Thymus (tissue), 11 donors: ENCODE results near the gene TCEANC. TPM values are rescaled to one million over a fixed set of nuclear protein-coding genes. Genes with fewer than 3 reads are reported as not detected.

ENCODE experiments used
- DNase-seq, 9 donors: peaks; one replicate each; pipeline ENCODE4 v3.0.0-alpha.2; 2013; ENCODE audit warnings: low spot score in 9 of 9, low read depth in 6 of 9, missing footprints in 1 of 9
- H3K27ac ChIP-seq, 2 donors: one replicate each; pipeline ENCODE4 v1.5.1; 2013; ENCODE audit warnings: control low read depth in 1 of 2, low read depth in 1 of 2, low read length in 1 of 2, mild to moderate bottlenecking in 1 of 2, moderate library complexity in 1 of 2
- H3K27me3 ChIP-seq, 2 donors: one replicate each; pipeline ENCODE4 v1.5.1; 2013; ENCODE audit warnings: low read length in 1 of 2; ENCODE audit not compliant: control insufficient read depth in 2 of 2, insufficient read depth in 1 of 2
- H3K36me3 ChIP-seq, 2 donors: one replicate each; pipeline ENCODE4 v1.5.1; 2013; ENCODE audit warnings: low read length in 1 of 2, mild to moderate bottlenecking in 1 of 2, moderate library complexity in 1 of 2; ENCODE audit not compliant: control insufficient read depth in 2 of 2, insufficient read depth in 2 of 2
- H3K4me1 ChIP-seq, 2 donors: one replicate each; pipeline ENCODE4 v1.5.1; 2013; ENCODE audit warnings: low read length in 2 of 2; ENCODE audit not compliant: control insufficient read depth in 2 of 2, insufficient read depth in 2 of 2
- H3K4me3 ChIP-seq, 2 donors: one replicate each; pipeline ENCODE4 v1.5.1; 2013; ENCODE audit warnings: low read length in 2 of 2, control low read depth in 1 of 2, mild to moderate bottlenecking in 1 of 2
- H3K9me3 ChIP-seq, 2 donors: one replicate each; pipeline ENCODE4 v1.5.1; 2013; ENCODE audit warnings: low read length in 1 of 2, mild to moderate bottlenecking in 1 of 2; ENCODE audit not compliant: control insufficient read depth in 2 of 2, insufficient read depth in 1 of 2
- WGBS: extraction: QIAGEN DNeasy Blood & Tissue Kit; methylation state at CpG from one replicate; pipeline ENCODE4 v1.1.7; 2013; 5-methylcytosine and 5-hydroxymethylcytosine counted together
- polyA plus RNA-seq: library from polyadenylated mRNA; stranded (reverse); fragments of 200-250 nt; gene quantifications from one replicate; pipeline ENCODE4 v1.2.3, GENCODE V29; 2013
- total RNA-seq: library from RNA; stranded (reverse); fragments of 120-200 nt; gene quantifications from one replicate; pipeline ENCODE4 v1.2.4, GENCODE V29; 2013
- donor health status: healthy.

The TCEANC gene
- total and polyA plus RNA-seq, 2 donors, result 6.9 to 9.2 TPM

GRCh38 chrX:13684361-13684760 lies 31.4 kb downstream of the TCEANC start:
- Histone ChIP-seq H3K36me3 (no peaks in the 10 kb centered on the region), H3K4me1 (peaks cover 0 to 3% of the 10 kb centered on the region in 2 donors), H3K27me3 (peaks cover 0 to 9% of the 10 kb centered on the region in 2 donors), H3K9me3 (no peaks in the 10 kb centered on the region), H3K4me3 (no peak overlapping the region), H3K27ac (no peak overlapping the region)
- no peak for DNase-seq
- 97% methylated on average over 4 of the region's 4 CpGs for WGBS

DNA sequence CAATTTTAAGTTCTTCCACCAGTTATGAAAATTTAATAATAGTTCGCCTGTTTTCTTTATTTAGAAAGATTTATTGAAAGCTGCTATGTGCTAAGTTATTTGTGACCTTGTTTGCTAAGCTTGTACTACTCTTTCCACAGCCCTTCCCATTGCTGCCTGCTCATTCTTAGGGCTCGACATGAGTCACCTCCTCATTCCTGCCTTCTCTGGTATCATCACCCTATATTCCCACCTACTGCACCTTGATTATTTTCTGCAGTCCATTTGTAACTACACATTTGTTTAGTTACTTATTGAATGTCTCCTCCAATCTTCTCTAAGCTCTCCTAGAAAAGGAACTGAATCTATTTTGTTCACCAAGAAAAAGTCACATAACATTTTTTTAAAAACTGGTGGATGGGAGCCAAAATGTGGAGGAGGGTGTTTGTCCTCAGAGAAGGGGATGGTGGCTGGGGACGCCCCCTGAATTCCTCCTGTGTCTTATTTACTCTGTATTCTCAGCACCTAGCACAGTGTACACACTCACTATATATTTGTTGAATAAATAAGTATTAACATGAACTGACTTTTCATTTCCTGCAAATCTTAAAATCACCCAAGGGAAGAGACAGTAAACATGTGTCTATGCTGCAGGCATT lies 32.3 kb downstream of the TCEANC start:
- peaks cover 0 to 3% of the 10 kb centered on the region in 2 donors for H3K4me1 ChIP-seq
- H3K36me3 ChIP-seq, result no peaks in the 10 kb centered on the region
- H3K27ac ChIP-seq, result no peak overlapping the region
- H3K4me3 ChIP-seq, result no peak overlapping the region
- DNase-seq, result no peak
- 93% methylated on average over 3 of the region's 3 CpGs for WGBS
- peaks cover 0 to 16% of the 10 kb centered on the region in 2 donors for H3K27me3 ChIP-seq
- H3K9me3 ChIP-seq, result no peaks in the 10 kb centered on the region

DNA sequence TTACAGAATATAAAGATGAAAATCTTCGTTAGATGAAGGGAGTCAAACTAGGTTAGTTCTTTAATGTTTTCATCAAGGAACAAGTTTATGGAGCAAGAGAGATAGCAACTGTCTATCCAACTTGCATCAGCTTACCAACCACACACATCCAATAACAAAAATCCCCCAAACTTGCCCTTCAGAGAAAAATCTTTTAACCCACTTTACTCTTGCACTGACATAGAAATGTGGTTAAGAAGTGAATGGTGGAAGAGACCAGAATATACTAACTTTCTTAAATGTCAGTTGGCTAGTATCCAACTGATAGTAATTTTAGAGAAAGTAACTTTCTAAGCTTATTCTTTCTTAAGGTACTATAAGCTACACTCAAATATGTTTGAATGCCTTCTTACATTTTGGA lies 34.3 kb downstream of the TCEANC start:
- no peak for DNase-seq
- Histone ChIP-seq H3K4me1 (peaks cover 0 to 6% of the 10 kb centered on the region in 2 donors), H3K9me3 (no peaks in the 10 kb centered on the region), H3K27me3 (peaks cover 0 to 21% of the 10 kb centered on the region in 2 donors), H3K4me3 (no peak overlapping the region), H3K27ac (no peak overlapping the region), H3K36me3 (no peaks in the 10 kb centered on the region)
- WGBS, result 97% methylated on average over 1 of the region's 1 CpG

DNA sequence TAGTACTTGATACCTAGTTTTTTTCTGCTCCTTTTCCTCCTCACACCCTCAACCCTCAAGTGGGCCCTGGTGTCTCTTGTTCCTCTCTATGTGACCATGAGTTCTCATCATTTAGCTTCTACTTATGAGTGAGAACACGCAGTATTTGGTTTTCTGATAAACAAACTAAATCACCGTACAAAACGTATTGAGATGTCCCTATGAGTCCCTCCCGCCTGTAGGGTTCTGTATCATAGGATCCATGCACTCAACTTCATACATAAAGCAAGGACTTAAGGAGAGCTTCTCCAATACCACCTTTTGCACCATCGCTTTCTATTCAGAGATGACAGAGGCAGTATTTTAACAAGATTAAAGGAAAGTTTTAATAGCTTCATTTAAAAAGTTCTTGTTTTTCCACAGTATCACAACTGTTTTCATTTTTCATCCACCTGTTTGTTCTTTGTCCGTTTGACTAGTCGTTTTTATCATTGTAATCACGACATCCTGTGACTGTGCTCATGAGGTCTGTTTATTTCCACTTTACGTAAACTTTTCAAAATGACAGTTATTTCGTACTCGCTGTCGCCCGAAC lies 35.5 kb downstream of the TCEANC start:
- Histone ChIP-seq H3K27me3 (peaks cover 0 to 24% of the 10 kb centered on the region in 2 donors), H3K4me3 (peak overlapping the region; percentile 72 to 80), H3K9me3 (no peaks in the 10 kb centered on the region), H3K4me1 (peaks cover 0 to 6% of the 10 kb centered on the region in 2 donors), H3K27ac (peak overlapping the region in 1 of 2 donors; percentile 94), H3K36me3 (no peaks in the 10 kb centered on the region)
- DNase-seq, result peak in 2 of 9 donors; percentile 1 to 11
- 10% methylated on average over 13 of the region's 13 CpGs for WGBS

DNA sequence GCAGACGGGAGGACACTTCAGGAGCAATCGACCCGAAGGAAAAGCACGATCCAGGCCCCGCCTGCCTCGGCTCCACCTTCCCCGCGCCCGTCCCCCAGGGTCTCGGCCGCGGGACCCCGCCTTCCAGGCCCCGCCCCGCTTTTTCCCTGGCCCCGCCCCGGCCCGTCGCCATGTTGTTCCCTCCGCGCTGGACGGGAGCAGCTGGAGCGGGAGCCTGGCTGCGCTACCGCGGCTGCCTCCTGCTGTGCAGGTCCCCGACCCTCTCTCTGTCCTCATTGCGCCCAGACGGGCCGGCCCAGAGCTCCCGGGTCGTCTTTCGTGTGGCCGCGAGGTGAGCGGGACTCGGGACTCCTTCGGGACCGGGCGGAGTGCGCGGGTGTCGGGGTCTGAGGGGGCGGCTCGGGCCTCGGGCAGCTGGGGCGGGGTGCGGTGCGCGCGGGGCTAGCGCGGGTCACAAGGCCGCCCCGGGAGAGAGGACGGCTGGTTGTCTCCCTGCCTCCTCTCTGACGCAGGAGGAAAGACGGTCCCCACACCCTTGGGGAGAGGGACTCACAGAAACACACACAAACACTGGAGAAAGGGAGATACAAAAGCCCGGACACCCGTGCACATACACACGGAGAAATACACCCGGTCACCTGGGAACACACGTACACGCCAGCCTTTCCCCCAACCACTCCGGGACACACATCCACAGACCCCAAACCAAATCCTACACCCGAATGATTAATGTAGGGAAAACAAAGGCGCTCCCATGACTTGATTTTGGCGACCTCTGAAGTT lies 36.2 kb downstream of the TCEANC start, which contains the start of gene RAB9A:
Gene RAB9A, plus strand, starts transcription at position 171 of the 783 bp plus-strand sequence. CDS start 19,619 bp downstream, outside the sequence.
- H3K4me3 ChIP-seq, result peak within 1 kb of the TSS; percentile 72 to 80
- no peaks in the 10 kb centered on the region for H3K9me3 ChIP-seq
- peak within 1 kb of the TSS; percentile 69 to 94 for H3K27ac ChIP-seq
- H3K36me3 ChIP-seq, result no peaks in the 10 kb centered on the region
- peak in 7 of 9 donors; percentile 30 to 82 (median 44) for DNase-seq
- H3K4me1 ChIP-seq, result peaks cover 0 to 6% of the 10 kb centered on the region in 2 donors
- WGBS, result under 1% methylated on average over 67 of the region's 68 CpGs
- H3K27me3 ChIP-seq, result peaks cover 0 to 24% of the 10 kb centered on the region in 2 donors

DNA sequence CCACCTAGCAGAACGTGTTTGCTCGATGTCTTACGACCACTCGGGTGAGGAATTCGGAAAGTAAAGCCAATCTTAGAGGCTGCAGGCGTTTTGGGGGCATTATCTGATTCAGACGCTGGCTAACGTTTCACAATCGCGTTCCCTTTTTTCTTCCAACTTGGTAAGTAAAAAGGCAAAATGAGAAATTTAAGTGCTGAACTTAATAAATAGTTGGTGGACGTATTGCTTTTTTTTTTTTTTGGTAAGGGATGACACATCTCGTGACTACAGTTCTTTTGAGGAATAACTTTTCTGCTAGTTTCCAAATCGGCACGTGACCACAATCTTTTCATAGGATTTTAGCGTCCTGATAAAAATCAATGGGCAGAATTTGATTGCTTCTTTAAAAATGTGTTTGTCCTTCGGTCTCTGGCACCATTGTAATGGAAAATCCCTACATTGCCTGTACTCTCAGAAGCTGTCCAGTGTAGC lies 36.8 kb downstream of the TCEANC start:
- H3K36me3 ChIP-seq, result no peaks in the 10 kb centered on the region
- DNase-seq, result peak in 3 of 9 donors; percentile 1 to 16 (median 16)
- peaks cover 0 to 7% of the 10 kb centered on the region in 2 donors for H3K4me1 ChIP-seq
- under 1% methylated on average over 16 of the region's 16 CpGs for WGBS
- H3K27me3 ChIP-seq, result peaks cover 0 to 27% of the 10 kb centered on the region in 2 donors
- peak overlapping the region in 1 of 2 donors; percentile 69 for H3K27ac ChIP-seq
- no peaks in the 10 kb centered on the region for H3K9me3 ChIP-seq
- peak overlapping the region; percentile 72 to 80 for H3K4me3 ChIP-seq

GRCh38 chrX:13690836-13691235 lies 37.9 kb downstream of the TCEANC start:
- Histone ChIP-seq H3K4me3 (no peak overlapping the region), H3K27me3 (peaks cover 0 to 27% of the 10 kb centered on the region in 2 donors), H3K27ac (no peak overlapping the region), H3K9me3 (no peaks in the 10 kb centered on the region), H3K4me1 (peaks cover 0 to 9% of the 10 kb centered on the region in 2 donors), H3K36me3 (no peaks in the 10 kb centered on the region)
- no peak for DNase-seq
- 88% methylated on average over 3 of the region's 3 CpGs for WGBS

DNA sequence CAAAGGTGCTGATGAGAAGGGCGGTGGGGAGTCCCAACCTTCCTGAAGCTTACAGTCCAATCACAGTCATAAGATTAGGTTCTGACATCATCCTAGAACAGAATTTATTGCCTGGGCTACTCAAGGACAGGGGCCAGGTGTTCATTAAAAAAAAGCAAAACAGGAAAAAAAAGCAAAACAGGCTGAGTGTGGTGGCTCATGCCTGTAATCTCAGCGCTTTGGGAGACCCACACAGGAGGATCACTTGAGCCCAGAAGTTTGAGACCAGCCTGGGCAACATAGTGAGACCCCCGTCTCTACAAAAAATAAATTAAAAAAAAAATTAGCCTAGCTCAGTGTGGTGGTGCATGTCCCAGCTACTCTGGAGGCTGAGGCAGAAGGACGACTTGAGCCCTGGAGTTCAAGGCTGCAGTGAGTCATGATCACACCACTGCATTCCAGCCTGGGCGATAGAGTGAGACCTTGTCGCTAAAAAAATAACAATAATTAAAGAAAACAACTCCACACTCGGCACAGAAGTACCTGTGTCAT lies 39.0 kb downstream of the TCEANC start:
- peaks cover 0 to 9% of the 10 kb centered on the region in 2 donors for H3K4me1 ChIP-seq
- H3K27ac ChIP-seq, result no peak overlapping the region
- no peak overlapping the region for H3K4me3 ChIP-seq
- WGBS, result 97% methylated on average over 7 of the region's 7 CpGs
- peaks cover 0 to 27% of the 10 kb centered on the region in 2 donors for H3K27me3 ChIP-seq
- H3K9me3 ChIP-seq, result no peaks in the 10 kb centered on the region
- no peak for DNase-seq
- H3K36me3 ChIP-seq, result no peaks in the 10 kb centered on the region
